ENCODE measurements around the gene RUSF1.

DNA sequence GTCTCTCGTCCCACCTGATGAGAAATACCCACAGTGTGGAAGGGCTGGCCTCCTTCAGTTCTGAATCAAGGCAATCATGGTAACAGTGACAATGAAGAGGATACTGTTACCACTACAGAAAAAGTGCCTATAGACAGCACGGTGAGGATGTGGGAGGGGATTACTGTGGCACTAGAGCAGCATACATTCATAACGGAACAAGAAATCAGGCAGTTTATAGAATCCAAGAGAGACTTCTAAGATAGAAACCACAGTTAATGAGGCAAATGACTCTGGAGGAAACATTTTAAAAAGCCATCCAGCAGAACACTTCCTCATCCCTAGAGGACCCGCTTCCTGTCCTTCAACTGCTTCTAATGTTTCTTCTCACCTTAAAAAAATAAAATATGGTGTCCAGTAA, 2.7 kb downstream of the RUSF1 start:
- no peak for TF ChIP-seq CTCF (conservative IDR thresholded peaks at IDR 0.05; ENCODE audit: low read depth, low read length)
- TF ChIP-seq EZH2phosphoT487 (IDR thresholded peaks at IDR 0.05; ENCODE audit: borderline replicate concordance, low read length) = no peak
- no peak for TF ChIP-seq EZH2 (IDR thresholded peaks at IDR 0.05; ENCODE audit: low read length, unreplicated experiment)

Data from PC-3 (cell line).